Muscle of leg (tissue), 11 donors: Measurements from ENCODE around the gene ANKRD2. TPM values are rescaled to one million over a fixed set of nuclear protein-coding genes. Genes with fewer than 3 reads are reported as not detected.
A peak's percentile ranks its signal among the peaks of the same experiment; 100 is the strongest.
"Not testable (repeated sequence)": the region's sequence is repeated elsewhere in the genome, so short reads cannot be mapped to it uniquely, and the experiment has no call there.

Experiments
- DNase-seq: peaks from one replicate; pipeline ENCODE4 v3.0.0; 2013
- H3K27ac ChIP-seq: one replicate; pipeline ENCODE4 v1.5.1; 2013; ENCODE audit warnings: mild to moderate bottlenecking, low read length, control low read depth
- H3K27me3 ChIP-seq: one replicate; pipeline ENCODE4 v1.6.1; 2013; ENCODE audit warnings: low read length; ENCODE audit not compliant: control insufficient read depth, insufficient read depth
- H3K36me3 ChIP-seq: one replicate; pipeline ENCODE4 v1.6.1; 2013; ENCODE audit warnings: low read length; ENCODE audit not compliant: control insufficient read depth, insufficient read depth
- H3K4me1 ChIP-seq: one replicate; pipeline ENCODE4 v1.6.1; 2013; ENCODE audit warnings: low read length; ENCODE audit not compliant: control insufficient read depth, insufficient read depth
- H3K4me3 ChIP-seq: one replicate; pipeline ENCODE4 v1.5.1; 2013; ENCODE audit warnings: low read length, control low read depth
- H3K9me3 ChIP-seq: replicated peaks from 2 replicates; pipeline ENCODE4 v1.6.1; 2013; ENCODE audit warnings: low read depth, low read length; ENCODE audit not compliant: control insufficient read depth
- WGBS: methylation state at CpG from one replicate; pipeline ENCODE4 v1.1.5; 2013; ENCODE audit warnings: missing lambda C conversion rate; ENCODE audit not compliant: insufficient coverage; 5-methylcytosine and 5-hydroxymethylcytosine counted together
- polyA plus RNA-seq, 8 donors: library from polyadenylated mRNA; unstranded; fragments of 120-200 nt; gene quantifications; one replicate each; pipeline versions ENCODE4 v1.2.1 to v1.2.3, GENCODE V29; 2013; ENCODE audit warnings: inconsistent platforms in 1 of 8, low replicate concordance in 1 of 8; ENCODE audit not compliant: insufficient read length in 8 of 8, insufficient read depth in 1 of 8
- total RNA-seq: library from RNA; stranded (reverse); fragments of 120-200 nt; gene quantifications from one replicate; pipeline ENCODE4 v1.2.4, GENCODE V29; 2013

Gene ANKRD2
- total and polyA plus RNA-seq, 9 donors, result 6.4 to 34.6 (median 16.3) TPM

DNA sequence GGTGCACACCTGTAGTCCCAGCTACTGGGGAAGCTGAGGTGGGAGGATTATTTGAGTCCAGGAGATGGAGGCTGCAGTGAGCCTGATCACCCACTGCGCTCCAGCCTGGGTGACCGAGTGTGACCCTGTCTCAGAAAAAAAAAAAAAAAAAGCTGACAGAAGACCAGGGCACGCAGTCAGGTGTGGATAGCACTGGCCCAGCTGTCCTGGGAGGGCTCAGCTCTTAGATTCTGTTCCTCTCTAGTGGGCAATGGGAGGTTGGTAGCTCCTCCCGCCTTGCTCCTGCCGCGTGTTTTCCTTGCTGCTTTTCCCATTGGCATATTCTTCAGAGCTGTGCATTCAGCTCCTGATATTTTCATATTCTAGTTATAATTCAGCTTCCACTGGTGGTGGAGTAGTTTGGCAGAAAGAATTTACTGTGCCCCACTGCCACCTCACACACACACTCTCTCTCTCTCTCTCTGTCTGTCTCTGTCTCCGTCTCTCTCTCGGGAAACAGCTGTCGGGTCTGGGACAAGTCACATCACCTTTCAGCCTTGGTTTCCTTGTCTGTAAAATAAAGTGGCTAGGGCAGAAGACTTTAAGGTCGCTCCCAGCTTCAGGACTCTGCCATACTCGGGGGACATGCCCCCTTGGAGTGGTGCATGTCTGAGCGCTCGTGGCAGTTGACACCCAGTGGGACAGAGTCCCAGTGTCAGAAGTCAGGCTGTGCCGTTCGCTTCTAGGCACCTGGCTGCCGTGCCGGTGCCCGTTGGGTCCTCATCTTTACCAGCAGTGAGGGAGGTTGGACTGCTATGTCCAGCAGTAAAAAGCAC, 25.9 kb upstream of the ANKRD2 start:
- Histone ChIP-seq H3K4me1 (peaks cover 69% of the 10 kb centered on the region), H3K36me3 (no peaks in the 10 kb centered on the region), H3K27me3 (no peaks in the 10 kb centered on the region), H3K4me3 (no peak overlapping the region), H3K27ac (peak overlapping the region; percentile 11), H3K9me3 (no peaks in the 10 kb centered on the region)
- WGBS, result 75% methylated on average over 7 of the region's 18 CpGs
- DNase-seq, result no peak

DNA sequence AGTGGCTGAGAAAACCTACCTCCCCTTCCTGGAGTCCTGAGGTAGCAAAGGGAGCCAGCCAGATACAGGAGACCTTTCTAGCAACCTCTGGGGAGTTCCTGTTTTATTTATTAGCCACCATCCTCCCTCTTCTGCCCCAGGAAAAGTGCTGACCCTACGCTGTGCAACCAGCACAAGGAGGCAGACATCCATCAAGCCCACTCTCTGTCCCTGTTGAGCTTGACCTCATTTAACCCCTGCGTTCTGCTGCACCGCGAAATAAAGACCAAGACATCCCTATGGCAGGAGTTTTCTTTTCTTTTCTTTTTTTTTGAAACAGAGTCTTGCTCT, 25.3 kb upstream of the ANKRD2 start:
- H3K4me3 ChIP-seq, result no peak overlapping the region
- peaks cover 63% of the 10 kb centered on the region for H3K4me1 ChIP-seq
- H3K27ac ChIP-seq, result no peak overlapping the region
- no peak for DNase-seq
- WGBS, result 55% methylated on average over 4 of the region's 4 CpGs
- H3K27me3 ChIP-seq, result no peaks in the 10 kb centered on the region
- no peaks in the 10 kb centered on the region for H3K36me3 ChIP-seq
- H3K9me3 ChIP-seq, result no peaks in the 10 kb centered on the region

DNA sequence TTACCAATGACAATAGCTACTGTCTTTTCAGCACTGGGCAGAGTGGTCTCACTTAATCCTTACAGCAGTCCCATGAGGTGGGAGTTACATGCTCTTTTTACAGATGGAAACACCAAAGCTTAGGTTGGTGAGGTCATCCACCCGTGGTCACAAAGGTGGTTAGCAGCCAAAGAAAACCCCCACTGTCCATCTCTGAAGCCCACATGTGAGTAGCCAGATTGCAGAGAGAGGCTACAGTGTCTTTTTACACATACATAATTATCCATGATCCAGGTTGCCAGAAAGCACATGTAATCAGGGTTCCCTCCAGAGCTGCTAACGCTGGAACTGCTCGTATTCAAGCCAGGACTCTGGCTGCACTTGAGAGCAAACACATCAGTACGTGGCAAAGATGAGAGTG, 24.6 kb upstream of the ANKRD2 start:
- H3K9me3 ChIP-seq, result no peaks in the 10 kb centered on the region
- DNase-seq, result peak; percentile 81
- H3K36me3 ChIP-seq, result no peaks in the 10 kb centered on the region
- no peaks in the 10 kb centered on the region for H3K27me3 ChIP-seq
- H3K4me1 ChIP-seq, result peaks cover 56% of the 10 kb centered on the region
- WGBS, result 40% methylated on average over 1 of the region's 4 CpGs
- H3K4me3 ChIP-seq, result no peak overlapping the region
- peak overlapping the region; percentile 51 for H3K27ac ChIP-seq

DNA sequence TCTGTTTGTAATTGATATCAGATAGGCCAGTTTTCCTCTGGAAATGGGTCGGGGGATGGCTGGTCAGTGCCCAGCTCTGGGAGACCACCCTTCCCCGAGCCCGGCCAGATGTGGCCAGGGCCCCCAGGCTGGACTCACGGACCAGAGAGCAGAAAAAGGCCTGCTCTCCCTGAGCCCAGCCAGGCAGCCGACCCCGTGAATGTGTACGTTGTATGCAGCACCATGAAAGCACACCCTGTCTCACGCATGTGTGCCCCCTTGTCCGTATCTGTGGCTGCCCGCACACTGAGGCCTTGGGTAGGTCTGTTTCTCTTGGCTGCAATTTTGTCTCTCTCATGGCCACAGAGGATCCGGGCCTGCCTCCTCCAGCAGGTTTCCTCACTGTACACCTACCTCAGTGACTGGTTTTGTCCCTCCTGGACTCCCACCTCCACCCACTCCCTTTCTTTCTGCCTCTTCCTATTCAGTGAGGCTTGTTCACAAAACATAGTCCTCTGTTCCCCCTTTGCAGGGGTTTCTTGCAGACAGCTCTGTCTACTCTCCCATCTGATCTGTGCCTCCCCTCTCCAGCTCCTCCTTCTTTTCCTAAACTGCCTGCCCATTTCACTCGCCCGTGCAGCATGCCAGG, 23.6 kb upstream of the ANKRD2 start:
- peak; percentile 40 for DNase-seq
- WGBS, result 89% methylated on average over 11 of the region's 13 CpGs
- H3K27me3 ChIP-seq, result no peaks in the 10 kb centered on the region
- peaks cover 50% of the 10 kb centered on the region for H3K4me1 ChIP-seq
- no peaks in the 10 kb centered on the region for H3K9me3 ChIP-seq
- no peaks in the 10 kb centered on the region for H3K36me3 ChIP-seq
- no peak overlapping the region for H3K27ac ChIP-seq
- no peak overlapping the region for H3K4me3 ChIP-seq

DNA sequence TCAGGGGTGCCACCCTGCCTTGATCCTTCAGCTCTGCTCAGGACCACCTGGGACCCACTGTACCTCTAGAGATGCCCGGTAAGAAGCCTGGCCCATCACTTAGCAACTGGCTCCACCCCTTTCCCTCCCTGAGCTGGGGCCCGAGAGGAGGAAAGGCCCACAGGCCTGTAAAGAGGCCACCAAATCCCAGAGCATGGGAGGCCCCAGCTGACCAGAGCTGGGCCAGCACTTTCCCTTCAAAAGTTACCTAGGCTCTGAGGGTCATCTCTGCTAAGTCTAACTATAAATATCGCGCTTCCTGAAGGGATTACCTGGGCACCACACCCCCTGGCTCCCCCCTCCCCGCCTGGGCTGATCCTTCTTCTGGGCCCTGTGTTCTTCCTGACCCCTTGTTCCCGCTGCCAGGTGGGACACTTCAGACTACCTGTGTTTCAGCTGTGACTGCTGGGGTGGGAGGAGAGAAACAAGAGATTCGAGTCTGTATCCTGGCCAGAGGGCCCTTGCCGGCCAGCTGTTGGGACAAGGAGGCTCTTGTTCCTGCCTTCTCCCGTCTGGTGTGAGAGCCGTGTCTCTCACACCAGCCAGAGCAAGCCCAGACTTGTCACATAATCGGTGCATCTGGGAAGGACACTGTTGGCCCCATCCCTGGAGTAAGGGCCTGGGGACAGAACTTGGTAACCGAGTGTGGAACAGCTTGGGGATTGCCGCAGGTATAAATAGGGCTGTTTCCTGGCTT, 22.8 kb upstream of the ANKRD2 start:
- no peaks in the 10 kb centered on the region for H3K27me3 ChIP-seq
- WGBS, result 27% methylated on average over 5 of the region's 13 CpGs
- peak; percentile 74 for DNase-seq
- H3K4me1 ChIP-seq, result peaks cover 49% of the 10 kb centered on the region
- H3K4me3 ChIP-seq, result no peak overlapping the region
- no peaks in the 10 kb centered on the region for H3K9me3 ChIP-seq
- H3K27ac ChIP-seq, result peak overlapping the region; percentile 66
- no peaks in the 10 kb centered on the region for H3K36me3 ChIP-seq

DNA sequence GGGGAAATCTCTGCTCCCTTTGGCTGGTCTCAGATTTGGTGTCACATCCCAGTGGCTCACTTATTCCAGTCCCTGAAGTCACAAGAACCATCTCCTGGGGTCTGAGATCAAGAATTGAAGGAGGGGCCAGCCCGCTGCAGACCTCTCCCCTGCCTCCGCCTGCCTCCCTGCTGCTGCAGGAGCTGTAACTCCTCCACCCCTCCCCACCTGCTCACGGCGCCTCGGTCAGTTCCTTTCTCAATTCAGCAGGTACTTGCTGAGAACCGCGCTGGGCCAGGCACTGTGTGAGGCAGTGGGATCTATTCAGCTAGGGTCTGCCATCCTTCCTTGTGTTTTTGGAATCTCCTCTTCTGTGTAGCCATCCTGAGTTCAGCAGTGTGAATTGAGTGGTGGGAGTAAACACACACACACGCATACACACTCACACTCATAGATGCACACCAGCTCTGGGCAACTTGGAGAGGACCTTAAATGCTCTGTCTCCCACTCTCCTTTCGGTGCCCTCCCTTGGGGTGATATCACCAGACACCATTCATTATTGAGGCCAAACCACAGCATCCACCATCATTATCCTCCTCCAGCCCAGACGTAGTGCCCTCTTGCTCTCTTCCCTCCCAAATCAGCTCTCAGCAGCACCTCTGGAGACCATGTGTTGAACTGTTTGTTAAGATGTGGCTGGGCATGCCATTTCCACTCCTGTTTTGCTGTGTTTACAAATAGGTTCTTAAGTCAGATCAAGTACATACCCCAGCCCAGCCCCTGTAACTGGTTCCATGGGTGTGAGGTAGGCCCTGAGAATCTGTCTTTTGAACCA, 22.0 kb upstream of the ANKRD2 start:
- Histone ChIP-seq H3K9me3 (peaks cover 3% of the 10 kb centered on the region), H3K36me3 (no peaks in the 10 kb centered on the region), H3K4me1 (peaks cover 49% of the 10 kb centered on the region), H3K27ac (peak overlapping the region; percentile 66), H3K27me3 (no peaks in the 10 kb centered on the region), H3K4me3 (no peak overlapping the region)
- 80% methylated on average over 1 of the region's 10 CpGs for WGBS
- DNase-seq, result no peak

DNA sequence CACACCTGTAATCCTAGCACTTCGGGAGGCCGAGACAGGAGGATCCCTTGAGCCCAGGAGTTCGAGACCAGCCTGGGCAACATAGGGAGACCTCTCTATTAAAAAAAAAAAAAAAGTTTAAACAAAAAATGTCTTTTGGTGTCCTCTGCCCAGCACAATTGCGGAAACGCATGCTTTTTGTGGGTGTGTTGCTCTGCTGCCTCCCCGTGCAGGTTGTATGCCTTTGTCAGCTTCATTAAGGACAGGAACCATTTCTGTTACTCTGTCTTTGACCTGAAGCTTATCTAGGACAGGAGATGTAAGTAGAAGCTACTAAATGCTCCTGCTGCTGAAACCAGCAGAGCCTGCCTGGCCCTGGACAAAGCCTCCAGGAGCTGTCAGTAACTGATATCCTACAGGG, 21.3 kb upstream of the ANKRD2 start:
- no peak for DNase-seq
- WGBS, result 87% methylated on average over 3 of the region's 6 CpGs
- H3K9me3 ChIP-seq, result peaks cover 4% of the 10 kb centered on the region
- H3K27ac ChIP-seq, result no peak overlapping the region
- no peak overlapping the region for H3K4me3 ChIP-seq
- H3K27me3 ChIP-seq, result no peaks in the 10 kb centered on the region
- peaks cover 46% of the 10 kb centered on the region for H3K4me1 ChIP-seq
- H3K36me3 ChIP-seq, result no peaks in the 10 kb centered on the region

DNA sequence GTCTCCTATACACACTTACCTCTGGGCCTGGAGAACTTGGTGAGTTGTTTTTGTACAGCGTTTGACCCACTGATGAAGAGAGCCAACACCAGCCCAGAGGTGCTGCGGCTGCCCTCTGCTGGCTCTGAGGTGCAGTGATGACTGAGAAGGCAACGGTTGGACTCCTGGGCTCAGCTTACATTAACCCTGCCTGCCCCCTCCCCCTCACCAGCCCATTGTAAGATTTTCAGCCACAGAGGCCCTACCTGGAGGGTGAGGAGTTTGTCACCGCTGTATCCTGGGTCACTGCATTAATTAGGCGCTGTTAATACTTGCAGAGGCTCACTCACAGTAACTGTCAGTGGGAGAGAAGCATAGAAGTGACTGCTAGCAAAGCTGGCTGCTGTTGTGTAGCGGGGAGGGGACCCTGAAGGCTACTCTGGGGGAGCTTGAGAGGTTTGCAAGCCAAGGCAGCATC, 19.0 kb upstream of the ANKRD2 start:
- Histone ChIP-seq H3K27me3 (no peaks in the 10 kb centered on the region), H3K9me3 (peaks cover 4% of the 10 kb centered on the region), H3K36me3 (no peaks in the 10 kb centered on the region), H3K27ac (no peak overlapping the region), H3K4me3 (no peak overlapping the region), H3K4me1 (peaks cover 25% of the 10 kb centered on the region)
- DNase-seq, result peak; percentile 78
- WGBS, result 29% methylated on average over 3 of the region's 6 CpGs

DNA sequence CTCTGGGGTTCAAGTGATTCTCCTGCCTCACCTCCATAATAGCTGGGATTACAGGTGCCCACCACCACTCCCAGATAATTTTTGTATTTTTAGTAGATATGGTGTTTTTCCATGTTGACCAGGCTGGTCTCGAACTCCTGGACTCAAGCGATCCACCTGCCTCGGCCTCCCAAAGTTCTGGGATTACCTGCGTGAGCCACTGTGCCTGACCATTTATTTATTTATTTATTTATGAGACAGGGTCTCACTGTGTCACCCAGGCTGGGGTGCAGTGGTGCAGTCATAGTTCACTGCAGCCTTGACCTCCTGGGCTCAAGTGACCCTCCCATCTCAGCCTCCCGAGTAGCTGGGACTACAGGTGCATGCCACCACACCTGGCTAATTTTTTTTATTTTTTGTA, 18.2 kb upstream of the ANKRD2 start:
- H3K4me1 ChIP-seq, result peaks cover 18% of the 10 kb centered on the region
- H3K4me3 ChIP-seq, DNase-seq, H3K27ac ChIP-seq, H3K36me3 ChIP-seq, H3K27me3 ChIP-seq, H3K9me3 ChIP-seq: not testable (repeated sequence)
- 100% methylated on average over 1 of the region's 5 CpGs for WGBS
